A204.1 (cell line): ENCODE measurements around the gene ELMO2.
"Not testable (repeated sequence)": the region's sequence is repeated elsewhere in the genome, so short reads cannot be mapped to it uniquely, and the experiment has no call there.

Experiments used
- FAIRE-seq: peaks from 2 replicates; lab custom pipeline; 2012; peaks lifted over from hg19 to GRCh38; lab: Jason Lieb, UNC

The ELMO2 gene

DNA sequence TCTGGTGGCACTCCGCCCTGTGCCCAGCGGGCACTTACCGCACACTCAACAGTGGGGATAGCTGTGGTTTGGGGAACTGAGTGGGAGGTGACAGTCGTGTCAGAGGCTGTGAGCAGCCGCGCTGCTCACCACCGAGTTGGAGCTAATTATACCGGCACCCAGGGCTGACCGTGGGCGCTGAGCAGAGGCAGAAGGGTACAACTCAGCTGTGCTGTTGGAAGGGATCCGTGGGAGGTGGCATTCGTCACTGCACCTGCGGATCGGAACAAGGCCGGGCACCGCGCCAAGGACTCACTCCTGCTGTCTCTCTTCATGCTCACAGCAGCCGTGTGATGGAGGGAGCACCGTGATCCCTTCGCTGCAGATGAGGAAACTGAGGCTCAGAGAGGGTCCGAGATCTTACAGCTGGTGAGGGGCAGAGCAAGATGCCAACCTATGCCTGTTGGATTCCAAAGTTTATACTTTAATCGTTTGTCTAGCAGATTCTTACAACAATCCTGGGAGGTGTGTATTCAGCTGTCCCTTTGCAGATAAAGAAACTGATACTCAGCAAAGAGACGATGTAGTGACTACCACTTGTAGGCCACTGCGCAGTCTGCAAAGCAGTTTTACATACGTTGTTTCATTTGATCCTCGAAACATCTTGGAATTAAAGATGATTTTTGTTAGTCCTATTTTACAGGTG, 713 bp upstream of the ELMO2 start:
- FAIRE-seq, result no peak

DNA sequence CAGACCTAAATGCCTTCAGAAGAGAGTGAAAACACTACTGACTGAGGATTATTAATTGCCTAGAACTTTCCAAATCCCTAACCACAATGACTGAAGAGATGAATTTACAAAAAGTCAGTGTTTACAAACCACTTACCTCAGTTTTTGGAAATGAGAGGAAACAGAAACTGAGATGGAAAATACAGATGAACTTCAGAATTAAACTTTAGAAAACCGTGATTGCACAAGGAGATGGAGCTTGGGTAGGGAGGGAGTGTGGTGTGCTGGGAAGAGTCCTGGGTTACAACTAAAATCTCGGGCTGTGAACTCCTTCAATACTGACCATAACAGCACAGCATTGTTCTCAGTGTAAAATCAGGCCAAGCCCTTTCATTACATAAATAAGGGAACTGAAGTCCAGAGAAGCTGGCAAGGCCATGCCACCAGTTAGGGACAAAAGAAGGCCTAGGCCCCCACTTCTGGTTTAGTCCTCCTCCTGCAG, 4.0 kb downstream of the ELMO2 start:
- FAIRE-seq, result no peak

DNA sequence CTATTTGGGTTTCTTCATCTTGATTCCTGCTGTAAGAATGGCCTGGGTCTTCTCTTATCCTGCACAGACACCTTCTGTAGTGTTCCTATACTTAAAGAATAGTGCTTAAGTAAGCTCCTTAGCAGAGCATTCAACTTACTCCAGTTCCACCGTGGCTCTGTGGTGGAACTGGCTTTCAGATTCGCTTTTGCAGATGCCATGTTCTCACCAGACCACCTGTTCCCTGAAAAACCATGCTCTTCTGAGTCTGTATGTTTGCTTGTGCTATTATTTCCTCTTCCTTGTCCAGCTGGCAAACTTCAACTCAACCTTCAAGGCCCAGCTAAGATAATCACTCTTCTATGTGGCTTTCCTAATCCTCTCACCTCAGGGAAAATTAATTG, 4.9 kb downstream of the ELMO2 start:
- FAIRE-seq, result no peak

DNA sequence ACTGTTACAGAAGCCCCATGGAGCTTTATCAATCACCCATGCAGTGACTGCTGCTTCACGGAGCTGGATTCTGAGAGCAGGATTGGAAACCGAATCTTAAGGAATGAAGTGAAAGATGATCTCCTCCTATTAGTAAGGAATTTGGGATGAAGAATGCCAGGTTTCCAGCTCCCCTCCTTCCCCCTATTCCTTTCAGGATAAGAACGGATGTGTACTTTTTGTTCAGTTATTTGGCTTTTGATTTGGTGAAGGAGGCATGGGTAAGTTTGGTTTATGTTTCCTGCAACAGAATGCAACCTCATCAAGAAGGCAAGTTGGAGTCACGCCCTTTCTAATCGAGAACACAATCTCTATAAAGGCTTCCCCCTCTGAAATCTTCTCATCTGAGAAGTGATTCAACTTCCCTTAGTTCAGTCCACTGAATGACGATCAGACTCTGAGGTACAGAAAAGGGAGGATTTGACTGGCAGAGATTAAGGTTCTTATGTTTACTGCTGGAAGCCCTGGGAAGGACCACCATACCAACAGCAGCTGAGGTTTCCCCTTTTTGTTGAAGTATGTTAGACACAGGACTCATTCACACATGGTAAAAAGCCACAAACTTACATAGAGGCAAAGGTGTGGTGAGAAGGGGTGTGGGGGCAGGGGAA, 5.5 kb downstream of the ELMO2 start:
- no peak for FAIRE-seq

DNA sequence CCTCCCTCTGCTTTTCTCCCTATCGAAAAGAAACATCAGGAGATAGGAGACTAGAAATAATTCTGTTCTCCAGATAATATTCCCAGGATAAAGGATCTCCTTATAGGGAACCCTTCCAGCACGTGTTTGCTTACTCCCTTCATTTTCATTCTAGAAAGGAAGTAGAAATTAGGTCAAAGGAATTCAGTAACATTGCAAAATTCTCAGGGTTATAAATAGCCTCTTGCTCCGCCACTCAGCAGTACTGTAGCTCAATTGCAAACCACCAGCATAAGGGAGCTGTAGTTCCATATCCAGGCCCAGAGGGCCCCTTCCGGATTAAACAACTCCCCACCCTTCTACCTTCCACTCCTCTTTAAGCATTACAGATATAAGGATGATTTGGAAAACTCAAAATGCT, 6.2 kb downstream of the ELMO2 start:
- FAIRE-seq, result no peak

DNA sequence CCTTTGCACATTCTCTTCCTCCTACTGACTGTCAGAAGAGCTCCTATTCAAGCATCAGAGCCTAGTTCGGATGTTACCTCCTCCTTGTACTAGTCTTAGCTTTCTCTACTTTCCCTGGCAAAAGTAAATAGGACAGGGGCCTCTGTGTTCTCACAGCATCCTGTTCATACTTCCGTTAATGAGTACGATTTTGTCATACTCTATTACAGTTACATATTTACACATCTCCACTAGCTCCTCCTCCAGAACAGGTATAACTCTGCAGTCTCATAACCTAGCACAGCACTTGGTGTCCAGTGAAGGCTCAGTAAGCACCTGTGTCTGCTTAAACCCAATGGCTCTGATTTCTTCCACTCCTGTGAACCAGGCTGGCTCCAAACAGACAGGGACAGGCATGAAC, 7.0 kb downstream of the ELMO2 start:
- no peak for FAIRE-seq

DNA sequence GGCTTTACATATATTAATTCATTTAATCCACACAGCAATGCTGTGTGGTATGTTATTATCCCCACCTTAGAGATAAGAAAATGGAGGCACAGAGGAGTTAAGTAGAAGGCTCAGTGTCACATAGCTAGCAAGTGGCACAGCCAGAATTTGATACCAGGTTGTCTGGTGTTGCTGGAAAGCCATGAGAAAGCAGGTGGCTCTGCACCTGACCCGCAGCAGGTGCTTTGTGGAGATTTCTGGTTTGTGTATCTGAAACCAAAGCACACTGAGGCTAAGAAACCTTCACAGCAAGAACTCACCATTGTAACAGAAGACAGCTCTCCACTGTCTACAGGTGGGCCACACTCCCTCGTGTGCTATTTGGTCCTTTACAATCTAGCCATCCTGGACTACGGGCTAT, 7.5 kb downstream of the ELMO2 start:
- FAIRE-seq, result no peak

DNA sequence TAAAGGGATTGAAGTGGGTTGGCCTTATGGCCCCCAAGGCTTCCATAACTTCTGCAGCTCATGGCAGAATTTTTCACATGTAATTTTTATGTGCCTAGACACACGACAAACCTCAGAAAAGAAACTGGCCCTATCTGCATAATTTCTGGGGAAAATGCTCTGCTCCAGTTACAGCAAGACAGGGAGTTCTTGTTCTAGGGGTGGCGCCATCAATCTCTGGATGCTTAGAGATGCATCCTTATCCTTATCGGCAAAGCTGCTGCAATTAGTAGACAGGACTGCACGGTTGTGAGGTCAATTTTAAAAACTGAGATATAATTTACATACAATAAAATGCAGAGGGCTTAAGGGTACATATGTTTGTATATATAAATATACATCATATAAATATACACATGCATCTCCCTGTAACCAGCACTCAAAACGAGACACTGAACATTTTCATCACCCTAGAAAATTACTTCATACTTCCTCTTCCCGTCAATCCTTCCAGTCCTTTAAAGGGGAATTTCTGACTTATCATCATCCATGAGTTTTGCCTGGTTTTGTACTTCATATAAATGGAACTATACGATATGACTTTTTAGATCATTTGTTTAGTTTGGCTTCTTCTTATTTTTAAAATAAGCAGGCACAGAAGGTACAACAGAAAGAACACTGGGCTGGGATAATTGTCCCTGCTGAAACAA, 10.2 kb downstream of the ELMO2 start:
- no peak for FAIRE-seq

DNA sequence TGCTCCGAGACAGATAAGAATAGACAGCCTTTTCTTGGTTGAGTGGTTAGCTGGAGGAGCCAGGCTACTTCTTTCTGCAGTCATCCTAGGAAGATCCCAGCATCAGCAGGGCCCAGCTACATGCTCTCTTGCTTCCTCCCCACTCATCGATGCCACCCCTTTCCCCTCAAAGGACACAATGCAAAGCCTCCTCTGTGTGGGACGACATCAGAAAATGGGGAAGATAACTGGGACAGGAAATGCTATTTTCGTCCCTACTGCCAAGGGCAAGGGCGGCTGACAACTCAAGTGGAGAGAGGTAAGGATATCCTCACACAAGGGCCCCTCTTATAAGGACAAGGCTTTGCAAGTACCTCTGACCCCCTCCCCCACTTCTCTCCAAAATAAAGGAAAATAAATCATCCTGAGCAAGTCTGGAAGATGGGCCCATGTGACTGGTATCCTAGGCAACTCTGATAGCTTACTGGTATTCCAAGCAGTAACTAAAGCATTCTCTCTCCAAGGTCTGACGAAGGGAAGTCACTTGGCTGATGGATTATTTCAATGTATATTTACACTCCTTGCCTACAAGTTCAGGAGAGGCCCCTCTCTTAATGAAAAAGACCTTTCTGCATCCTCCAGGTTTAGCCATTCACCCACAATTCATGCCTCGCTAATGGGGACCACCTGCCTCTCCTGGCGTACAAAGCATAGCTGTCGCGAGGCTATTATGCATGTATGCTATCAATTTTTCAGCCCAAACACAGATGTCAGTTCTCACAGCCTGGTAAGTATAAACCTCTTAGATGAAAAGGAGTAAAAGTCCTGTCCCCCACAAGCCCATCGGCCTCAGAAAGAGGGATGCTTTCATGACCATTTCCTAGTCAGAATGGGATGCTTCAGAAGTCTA, 11.3 kb downstream of the ELMO2 start:
- no peak for FAIRE-seq

DNA sequence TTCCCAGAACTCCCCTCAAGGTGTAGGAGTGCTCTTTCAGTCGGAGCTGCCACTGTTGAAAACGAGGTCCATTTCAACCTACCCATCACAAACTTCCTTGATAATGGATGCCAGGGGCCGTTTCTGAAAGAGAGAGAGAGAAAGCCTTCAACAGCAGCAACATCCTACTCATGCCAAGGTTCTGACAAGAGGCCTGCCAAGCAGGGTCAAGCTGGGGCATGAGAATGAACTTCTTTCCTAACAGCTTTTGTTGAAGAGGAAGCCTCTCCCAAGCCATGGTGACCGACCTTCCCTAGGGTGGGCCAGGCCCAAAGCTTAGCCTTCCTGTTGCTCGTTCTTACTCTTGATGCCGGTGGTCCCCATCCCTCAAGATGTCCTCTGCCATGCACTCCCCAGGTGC, 12.4 kb downstream of the ELMO2 start:
- FAIRE-seq, result no peak

DNA sequence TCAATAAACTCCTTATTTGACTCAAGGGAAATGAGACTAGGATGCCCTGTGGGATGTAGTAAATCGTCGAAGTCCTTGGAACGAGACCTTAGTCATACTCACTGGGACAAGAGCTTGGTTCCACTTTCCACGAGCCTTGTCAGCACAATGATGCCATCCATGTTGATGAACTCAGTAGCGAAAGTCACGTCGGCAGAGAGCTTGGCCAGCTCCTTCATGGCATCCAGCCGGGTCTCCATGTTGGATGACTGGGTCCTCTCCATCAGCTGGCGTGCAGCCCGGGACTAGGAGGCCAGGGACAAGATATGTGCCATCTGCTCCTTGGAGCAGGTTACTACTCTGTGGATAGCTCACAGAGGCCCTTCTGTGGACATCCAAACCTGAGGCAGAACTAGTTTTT, 17.5 kb downstream of the ELMO2 start:
- FAIRE-seq, result no peak

DNA sequence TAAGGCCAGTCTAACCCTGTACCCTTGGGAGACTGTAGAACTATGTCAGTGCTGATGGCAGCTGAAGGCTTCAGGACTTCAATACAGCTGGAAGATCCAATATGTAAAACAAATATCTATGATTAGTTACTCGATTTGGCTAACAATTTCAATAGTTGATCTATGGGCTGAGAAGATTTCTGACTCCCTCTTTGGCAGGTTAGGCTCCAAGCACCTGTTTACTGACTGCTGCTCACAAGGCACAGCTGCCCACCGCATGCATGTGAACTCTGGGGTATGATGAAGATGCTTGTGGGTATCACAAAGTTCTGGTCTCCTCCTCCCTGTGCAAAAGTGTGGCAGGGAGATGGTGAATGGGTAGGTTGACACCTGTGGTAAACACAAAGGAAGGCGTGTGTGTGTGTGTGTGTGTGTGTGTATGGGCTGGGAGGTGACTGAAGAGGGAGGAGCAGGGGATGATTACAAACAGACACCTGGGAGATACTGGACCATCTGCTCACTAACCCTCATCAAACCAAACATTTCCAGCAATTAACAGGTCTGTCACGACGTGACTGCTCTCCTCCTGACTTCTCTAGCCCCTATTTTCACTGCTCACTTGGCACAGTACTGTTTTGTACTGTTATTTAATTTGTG, 18.1 kb downstream of the ELMO2 start:
- FAIRE-seq, result no peak

DNA sequence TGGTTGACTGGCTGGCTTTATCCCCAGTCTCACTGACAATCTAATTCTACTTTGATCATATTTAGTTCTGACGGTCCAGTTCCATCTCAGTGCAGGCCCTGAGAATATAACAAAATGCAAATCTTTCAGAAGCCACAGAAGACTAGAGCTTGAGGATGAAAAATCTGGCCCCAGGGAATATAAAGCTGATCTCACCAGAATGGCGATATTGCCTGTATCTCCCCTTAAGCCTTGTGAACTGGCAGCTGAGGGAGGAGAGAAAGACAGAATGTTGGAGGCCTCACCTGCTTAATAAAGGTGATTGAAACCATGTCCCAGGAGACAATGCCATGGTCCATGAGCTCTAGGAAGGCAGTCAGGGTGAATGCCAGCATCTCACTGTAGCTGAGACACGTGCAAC, 19.4 kb downstream of the ELMO2 start:
- not testable (repeated sequence) for FAIRE-seq

DNA sequence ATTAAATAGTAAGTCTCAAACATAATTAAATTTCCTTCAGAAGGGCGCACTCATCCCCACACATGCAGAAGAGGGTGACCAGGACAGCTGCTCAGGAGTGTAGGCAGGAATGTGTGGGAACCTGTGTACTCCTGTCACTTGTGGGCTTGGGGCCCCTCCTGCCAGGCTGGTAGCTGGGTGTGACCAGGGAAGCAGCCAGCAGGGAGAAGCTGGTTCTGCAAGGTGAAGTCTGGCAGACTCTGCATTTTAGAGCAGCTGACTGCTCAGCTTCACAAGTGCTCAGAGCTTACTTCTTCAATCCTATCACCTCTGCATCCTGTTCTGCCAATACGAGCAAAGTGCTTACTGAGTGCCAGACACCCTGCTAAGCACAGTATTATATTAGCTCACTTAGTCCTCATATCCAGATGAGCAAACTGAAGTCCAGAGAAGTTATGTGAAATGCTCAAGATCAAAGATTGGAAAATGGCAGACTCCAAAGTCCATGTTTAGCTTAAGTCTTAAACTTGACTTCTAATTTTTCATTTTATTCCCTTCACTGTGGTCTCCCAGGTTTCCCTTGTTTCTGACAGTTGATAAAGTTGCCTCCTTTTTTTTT, 27.9 kb downstream of the ELMO2 start:
- no peak for FAIRE-seq

DNA sequence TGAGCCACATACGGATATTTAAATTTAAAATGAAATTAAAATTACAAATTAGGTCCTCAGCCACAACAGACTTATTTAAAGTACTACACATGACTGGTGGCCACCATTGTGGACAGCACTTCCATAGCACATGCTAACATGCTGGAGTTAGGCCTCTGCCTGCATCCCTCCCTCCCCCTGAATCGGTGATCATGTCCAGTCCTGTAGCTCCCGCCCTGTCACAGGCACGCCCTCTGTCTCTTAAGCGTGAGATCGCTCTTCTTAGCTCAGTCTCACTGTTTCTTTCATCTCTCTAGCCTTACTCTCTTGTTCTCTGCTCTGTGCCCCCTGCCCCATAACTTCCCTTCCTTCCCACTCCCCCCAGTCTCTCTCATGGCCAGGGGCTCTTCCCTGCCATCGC, 28.9 kb downstream of the ELMO2 start:
- no peak for FAIRE-seq

DNA sequence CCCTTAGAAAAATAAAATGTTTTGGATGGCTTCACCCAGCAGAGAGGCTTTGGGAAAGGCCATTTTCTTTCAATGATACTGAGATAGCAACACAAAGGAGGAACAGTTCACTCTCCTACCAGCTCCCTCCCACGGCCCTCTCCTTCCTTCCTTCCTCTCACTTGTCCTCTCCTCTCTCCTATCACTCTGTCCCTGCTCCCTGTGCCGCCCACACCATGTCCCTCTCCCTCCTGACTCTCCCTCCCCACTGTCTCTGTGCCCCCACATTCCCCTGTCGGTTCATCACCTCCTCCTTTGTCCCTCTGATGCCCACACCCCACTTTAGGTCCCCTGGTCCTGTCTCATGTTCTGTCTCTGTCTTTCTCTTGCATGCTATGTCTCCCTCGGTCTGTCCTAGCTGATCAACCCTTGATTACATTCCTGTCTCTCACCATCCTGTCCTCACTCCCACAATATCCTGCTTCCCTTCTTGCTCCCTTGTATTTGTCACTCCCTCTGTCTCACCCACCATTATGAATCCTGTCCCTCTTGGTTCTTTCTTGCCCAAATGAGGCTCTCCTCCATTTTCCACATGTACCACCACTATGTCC, 30.1 kb downstream of the ELMO2 start:
- FAIRE-seq, result no peak

DNA sequence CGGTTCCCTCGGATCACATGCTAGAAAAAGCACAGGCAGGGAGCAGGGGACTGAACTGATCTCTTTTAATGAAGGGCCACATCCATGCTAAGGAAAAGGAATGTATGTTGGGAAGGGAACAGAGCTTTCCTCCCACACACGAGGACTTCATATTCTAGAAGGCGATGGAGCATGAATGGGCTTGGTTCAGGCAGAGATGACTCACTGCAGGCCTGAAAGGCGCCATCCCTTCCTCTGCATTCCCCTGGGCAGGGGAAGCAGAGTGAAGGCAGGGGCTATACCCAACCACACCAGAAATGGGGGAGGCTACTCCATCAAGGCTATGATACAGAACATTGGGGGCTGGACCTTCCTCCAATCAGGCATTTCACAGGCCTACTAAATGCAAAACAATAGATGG, 30.6 kb downstream of the ELMO2 start:
- FAIRE-seq, result no peak

DNA sequence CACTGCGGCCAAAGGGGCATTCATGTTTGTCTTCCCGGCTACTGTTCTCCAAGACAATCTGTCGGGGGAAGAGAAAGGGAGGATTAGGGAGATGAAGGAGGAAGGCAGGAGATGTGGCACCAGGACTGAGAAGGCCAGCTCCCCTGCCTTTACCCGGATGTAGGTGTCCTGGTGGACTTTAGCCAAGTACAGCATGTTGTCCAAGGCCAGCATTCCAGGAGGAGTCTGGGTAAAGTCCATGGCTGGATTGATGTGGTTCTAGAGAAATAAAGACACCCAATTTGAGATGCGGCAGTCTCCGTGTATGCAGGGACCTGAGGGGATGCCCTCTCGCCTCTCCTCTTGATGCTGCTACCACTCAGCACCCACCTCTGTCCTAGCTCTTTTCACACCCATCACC, 32.0 kb downstream of the ELMO2 start:
- no peak for FAIRE-seq

DNA sequence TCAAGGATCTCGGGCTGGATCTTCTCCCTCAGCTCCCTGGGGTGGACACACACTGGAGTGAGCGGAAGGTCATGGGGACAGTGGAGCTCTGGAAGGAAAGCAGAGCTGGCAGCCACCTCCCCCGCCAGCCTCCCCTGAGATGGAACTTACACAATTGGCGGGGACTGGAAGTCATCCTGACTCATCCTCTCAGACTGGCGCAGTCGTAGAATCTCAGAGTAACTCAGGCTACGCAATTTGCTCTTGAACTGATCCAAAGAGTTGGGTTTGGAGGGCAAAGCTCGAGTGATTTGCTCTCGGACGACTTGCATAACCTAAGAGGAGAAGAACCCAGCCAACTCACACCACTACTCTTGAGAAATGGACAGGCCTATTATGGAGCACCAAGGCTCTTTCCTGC, 34.8 kb downstream of the ELMO2 start:
- FAIRE-seq, result no peak

DNA sequence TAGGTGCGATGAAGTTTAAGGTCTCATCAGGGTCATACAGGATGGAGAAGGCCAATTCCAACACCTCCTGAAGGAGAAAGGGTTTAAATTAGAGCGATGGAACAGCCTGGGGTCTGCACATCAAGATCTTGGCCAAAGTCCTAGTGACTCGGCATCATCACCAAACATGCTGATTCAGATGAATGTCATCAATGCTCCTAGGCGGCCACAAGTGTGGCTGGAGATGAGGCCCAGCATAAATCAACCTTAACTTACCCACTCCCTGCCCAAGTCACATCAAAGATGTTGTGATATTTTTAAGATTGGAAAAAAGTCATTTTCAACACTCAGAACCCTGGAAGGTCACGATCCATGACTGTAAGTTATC, 37.5 kb downstream of the ELMO2 start:
- FAIRE-seq, result no peak
